K562 (cell line): ENCODE results near the gene TP53BP2.

ENCODE experiments used
- CEBPB ChIP-seq: fragments of 450-650 bp; IDR thresholded peaks from 2 replicates; pipeline ENCODE4 v1.6.1; 2016; ENCODE audit warnings: missing genetic modification characterization, missing compliant biosample characterization
- CTCF ChIP-seq, 3 experiments: IDR thresholded peaks in 2 of 3; conservative IDR thresholded peaks in 1 of 3; 2 replicates each; pipeline ENCODE4 v1.5.1; 2011 to 2012; ENCODE audit warnings: low read length in 3 of 3, mild to moderate bottlenecking in 3 of 3, control low read depth in 2 of 3, improper control_type of control experiment in 1 of 3, inconsistent platforms in 1 of 3, low read depth in 1 of 3, mixed read lengths in 1 of 3, moderate library complexity in 1 of 3; ENCODE audit not compliant: insufficient read depth in 2 of 3
- ERF ChIP-seq: fragments of 450-650 bp; formaldehyde crosslinking; IDR thresholded peaks from 2 replicates; pipeline ENCODE4 v1.4.0; 2020; ENCODE audit warnings: mild to moderate bottlenecking, mixed read lengths
- EZH2 ChIP-seq: IDR thresholded peaks from 2 replicates; pipeline ENCODE4 v1.6.1; 2012; ENCODE audit warnings: low read depth, mild to moderate bottlenecking, inconsistent platforms, low read length, borderline replicate concordance
- NCOA6 ChIP-seq: fragments of 450-650 bp; IDR thresholded peaks from 2 replicates; pipeline ENCODE4 v1.6.1; 2017; ENCODE audit warnings: mild to moderate bottlenecking
- NFE2 ChIP-seq: IDR thresholded peaks from 2 replicates; pipeline ENCODE4 v1.6.1; 2014; ENCODE audit warnings: antibody characterized with exemption, low read depth
- POLR2AphosphoS5 ChIP-seq: IDR thresholded peaks from 2 replicates; pipeline ENCODE4 v1.6.1; 2011; ENCODE audit warnings: mild to moderate bottlenecking, low read depth, low read length, moderate library complexity; ENCODE audit not compliant: control insufficient read depth, insufficient read depth
- PRDM10 ChIP-seq: fragments of 450-650 bp; IDR thresholded peaks from 2 replicates; pipeline ENCODE4 v1.6.1; 2018; ENCODE audit not compliant: partially characterized antibody

- TF ChIP-seq CTCF (IDR thresholded peaks at IDR 0.05 in 2 of 3, conservative IDR thresholded peaks at IDR 0.05 in 1 of 3; ENCODE audit: insufficient read depth in 2 of 3, low read depth in 1 of 3, low read length in 3 of 3) (no peak), CEBPB (tag) (no peak), ERF (CRISPR knock-in tag) (no peak), PRDM10 (no peak), POLR2AphosphoS5 (no peak), NFE2 (no peak), EZH2 (no peak), NCOA6 (no peak)
Observed at GRCh38 chr1:223837687-223838086, 8.1 kb downstream of the TP53BP2 start.
